ENCODE results near the gene MTUS2. TPM values are rescaled to one million over a fixed set of nuclear protein-coding genes. Genes with fewer than 3 reads are reported as not detected.

MTUS2 gene
- total and polyA plus RNA-seq, 2 of the 8 experiments (the other 6 are each of a cell fraction or from before 2014, with no cell fraction given): 0.18 to 0.80 TPM

DNA sequence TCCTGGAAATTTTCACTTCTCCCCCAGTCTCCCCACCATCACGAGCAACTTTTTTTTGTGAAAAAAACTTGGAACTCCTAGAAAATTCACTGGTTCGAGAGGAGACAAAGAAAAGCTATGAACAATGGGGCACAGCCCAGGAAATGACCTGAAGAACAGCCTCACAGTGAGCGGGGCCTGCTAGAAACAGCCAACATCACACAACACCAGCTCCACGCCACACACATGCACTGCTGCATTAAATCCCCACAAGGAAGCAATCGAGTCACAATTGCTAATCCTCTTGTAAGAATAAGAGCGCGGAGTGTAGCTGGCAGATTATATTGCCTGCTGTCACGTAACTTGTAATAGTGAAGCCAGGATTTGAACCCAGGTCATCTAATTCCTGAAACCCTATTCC lies 726.5 kb downstream of the MTUS2 start:
- H3K14ac ChIP-seq (ENCODE audit: insufficient read length): no peak overlapping the region
- H3K79me2 ChIP-seq (ENCODE audit: control insufficient read depth in 1 of 2, insufficient read depth in 2 of 2, low read length in 2 of 2): peaks cover 6 to 98% of the 10 kb centered on the region in 2 experiments
- peaks cover 29% of the 10 kb centered on the region for H3K79me1 ChIP-seq (ENCODE audit: low read depth, low read length)
- ChIA-PET CTCF (ENCODE audit: partially characterized antibody) (interaction anchor here (0.6 to 1.3 kb wide), 4 partner anchors 8 to 48 kb away, joined by 3 read pairs; no protein-coding TSS in a partner anchor), POLR2A (ENCODE audit: partially characterized antibody) (interaction anchor here (1.5 to 1.6 kb wide), 3 partner anchors 9 to 39 kb away, joined by 3 to 5 read pairs (median 3); no protein-coding TSS in a partner anchor)
- no peak overlapping the region for H3K4me3 ChIP-seq (ENCODE audit: extremely low read depth in 1 of 4, insufficient read depth in 2 of 4, low read depth in 3 of 4, low read length in 4 of 4)
- H3K56ac ChIP-seq (replicated peaks; ENCODE audit: insufficient read length, low read depth, low read length): no peak overlapping the region
- 91% methylated on average over 8 of the region's 8 CpGs; no CpG with 5 or more reads in 1 of the 2 experiments for WGBS, 2 experiments (ENCODE audit: extremely low coverage in 1 of 2, insufficient coverage in 1 of 2, insufficient read length in 1 of 2, insufficient replicate concordance in 2 of 2, low coverage in 1 of 2, low lambda C conversion rate in 2 of 2, missing lambda C conversion rate in 1 of 2)
- H4K5ac ChIP-seq (ENCODE audit: insufficient read length, low read depth, low read length): no peak overlapping the region
- no peak overlapping the region for H3K18ac ChIP-seq (ENCODE audit: extremely low read depth, low read length)
- H4K91ac ChIP-seq (replicated peaks; ENCODE audit: insufficient read length, low read length): no peak overlapping the region
- no peaks in the 10 kb centered on the region for H3K27me3 ChIP-seq (replicated peaks in 1 of 4; ENCODE audit: control insufficient read depth in 3 of 4, extremely low read depth in 1 of 4, insufficient read depth in 3 of 4, low read length in 3 of 4)
- no peaks in the 10 kb centered on the region for H3K23me2 ChIP-seq (ENCODE audit: low read depth, low read length)
- peaks cover 11 to 37% (median 17%) of the 10 kb centered on the region in 4 experiments for H3K36me3 ChIP-seq (ENCODE audit: control insufficient read depth in 2 of 4, insufficient read depth in 4 of 4, low read length in 3 of 4)
- no peak overlapping the region for H2BK5ac ChIP-seq (ENCODE audit: low read depth, low read length)
- DNase-seq (ENCODE audit: low read depth in 1 of 2, low spot score in 2 of 2) (no peak), FAIRE-seq (no peak)
- TF ChIP-seq NANOG (IDR thresholded peaks at IDR 0.05; ENCODE audit: insufficient read depth, low read depth, low read length, poor library complexity, severe bottlenecking): no peak
- no peak for TF ChIP-seq RFX5 (IDR thresholded peaks at IDR 0.05; ENCODE audit: borderline replicate concordance, low read depth, low read length)
- no peak for TF ChIP-seq KDM5A (IDR thresholded peaks at IDR 0.05; ENCODE audit: low read length)
- TF ChIP-seq, protein P1, sequence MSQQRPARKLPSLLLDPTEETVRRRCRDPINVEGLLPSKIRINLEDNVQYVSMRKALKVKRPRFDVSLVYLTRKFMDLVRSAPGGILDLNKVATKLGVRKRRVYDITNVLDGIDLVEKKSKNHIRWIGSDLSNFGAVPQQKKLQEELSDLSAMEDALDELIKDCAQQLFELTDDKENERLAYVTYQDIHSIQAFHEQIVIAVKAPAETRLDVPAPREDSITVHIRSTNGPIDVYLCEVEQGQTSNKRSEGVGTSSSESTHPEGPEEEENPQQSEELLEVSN (IDR thresholded peaks at IDR 0.05): no peak
- no peak for TF ChIP-seq TAF1 (IDR thresholded peaks at IDR 0.05; ENCODE audit: low read depth, low read length)
- no peak for TF ChIP-seq SRF (IDR thresholded peaks at IDR 0.05; ENCODE audit: low read depth, low read length)
- no peak for TF ChIP-seq CTBP2 (IDR thresholded peaks at IDR 0.05; ENCODE audit: borderline replicate concordance, insufficient read depth, insufficient read length, low read length)
- TF ChIP-seq CBX5 (IDR thresholded peaks at IDR 0.05; ENCODE audit: low read depth, low read length): no peak
- TF ChIP-seq, protein P2, sequence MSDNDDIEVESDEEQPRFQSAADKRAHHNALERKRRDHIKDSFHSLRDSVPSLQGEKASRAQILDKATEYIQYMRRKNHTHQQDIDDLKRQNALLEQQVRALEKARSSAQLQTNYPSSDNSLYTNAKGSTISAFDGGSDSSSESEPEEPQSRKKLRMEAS (IDR thresholded peaks at IDR 0.05): no peak
- H2BK15ac ChIP-seq (ENCODE audit: low read length): no peak overlapping the region
- no peaks in the 10 kb centered on the region for H3K9me3 ChIP-seq (ENCODE audit: insufficient read depth in 2 of 2, low read depth in 1 of 2, low read length in 1 of 2)
- H3K4me1 ChIP-seq (replicated peaks in 1 of 4; ENCODE audit: control insufficient read depth in 3 of 4, insufficient read depth in 4 of 4, low read length in 3 of 4): peaks cover 0 to 7% (median 4%) of the 10 kb centered on the region in 4 experiments; a peak in 2 of 7 replicates
- H2BK20ac ChIP-seq (ENCODE audit: low read length): no peak overlapping the region
- H2BK120ac ChIP-seq (replicated peaks; ENCODE audit: low read depth, low read length): no peak overlapping the region
- no peak overlapping the region for H3K4ac ChIP-seq (replicated peaks; ENCODE audit: insufficient read length, low read depth, low read length)
- H3K27ac ChIP-seq (ENCODE audit: low read depth, low read length): no peak overlapping the region
- H4K8ac ChIP-seq (ENCODE audit: extremely low read depth, insufficient read depth, low read length): no peak overlapping the region
- no peak overlapping the region for H2AK5ac ChIP-seq (ENCODE audit: low read depth, low read length)
- H4K20me1 ChIP-seq (replicated peaks in 1 of 2; ENCODE audit: control insufficient read depth in 1 of 2, insufficient read depth in 2 of 2, low read length in 2 of 2): peaks cover 24 to 26% of the 10 kb centered on the region in 2 experiments
- no peak overlapping the region for H3K9ac ChIP-seq (replicated peaks in 1 of 4; ENCODE audit: extremely low read depth in 1 of 4, low read depth in 3 of 4, low read length in 3 of 4)
- no peak overlapping the region for H3K23ac ChIP-seq (ENCODE audit: insufficient read length)
- no peak overlapping the region for H3K4me2 ChIP-seq (ENCODE audit: insufficient read depth in 1 of 2, low read depth in 2 of 2, low read length in 2 of 2)
- H2AFZ ChIP-seq (ENCODE audit: low read length): no peak overlapping the region
- H2BK12ac ChIP-seq (ENCODE audit: low read depth, low read length): no peak overlapping the region
